Stimulated activated naive B cell treated with anti-CD40 and anti-IgM and Interleukin-4, amounts not matched to agents 10 μg/mL and 1 μg/mL and 100 μg/mL, for 72 hours (primary cell): ENCODE data around the gene LDHD.

Source experiments
- ATAC-seq, 2 donors: fragments of 150-1000 bp; cut with Tn5 transposase; replicated peaks; 2 replicates each; pipeline ENCODE4 v1.10.0; 2021; ENCODE audit warnings: moderate library complexity in 1 of 2
- DNase-seq: peaks from one replicate; pipeline ENCODE4 v3.0.0; 2021
- H3K27ac Mint-ChIP-seq: one replicate; pipeline ENCODE4 v1.8.0; 2022; ENCODE audit warnings: mild to moderate bottlenecking, mixed read lengths
- H3K27me3 Mint-ChIP-seq, 2 donors: one replicate each; pipeline ENCODE4 v1.8.0; 2022; ENCODE audit warnings: mixed read lengths in 2 of 2
- H3K36me3 Mint-ChIP-seq, 2 donors: one replicate each; pipeline ENCODE4 v1.8.0; 2022; ENCODE audit warnings: mixed read lengths in 2 of 2, mild to moderate bottlenecking in 1 of 2
- H3K4me1 Mint-ChIP-seq, 2 donors: one replicate each; pipeline ENCODE4 v1.8.0; 2022; ENCODE audit warnings: mixed read lengths in 2 of 2, mild to moderate bottlenecking in 1 of 2
- H3K4me3 Mint-ChIP-seq, 2 donors: one replicate each; pipeline ENCODE4 v1.8.0; 2022; ENCODE audit warnings: mild to moderate bottlenecking in 2 of 2, mixed read lengths in 2 of 2, moderate library complexity in 1 of 2
- H3K9me3 Mint-ChIP-seq, 2 donors: one replicate each; pipeline ENCODE4 v1.8.0; 2022; ENCODE audit warnings: mixed read lengths in 2 of 2, mild to moderate bottlenecking in 1 of 2

The LDHD gene

DNA sequence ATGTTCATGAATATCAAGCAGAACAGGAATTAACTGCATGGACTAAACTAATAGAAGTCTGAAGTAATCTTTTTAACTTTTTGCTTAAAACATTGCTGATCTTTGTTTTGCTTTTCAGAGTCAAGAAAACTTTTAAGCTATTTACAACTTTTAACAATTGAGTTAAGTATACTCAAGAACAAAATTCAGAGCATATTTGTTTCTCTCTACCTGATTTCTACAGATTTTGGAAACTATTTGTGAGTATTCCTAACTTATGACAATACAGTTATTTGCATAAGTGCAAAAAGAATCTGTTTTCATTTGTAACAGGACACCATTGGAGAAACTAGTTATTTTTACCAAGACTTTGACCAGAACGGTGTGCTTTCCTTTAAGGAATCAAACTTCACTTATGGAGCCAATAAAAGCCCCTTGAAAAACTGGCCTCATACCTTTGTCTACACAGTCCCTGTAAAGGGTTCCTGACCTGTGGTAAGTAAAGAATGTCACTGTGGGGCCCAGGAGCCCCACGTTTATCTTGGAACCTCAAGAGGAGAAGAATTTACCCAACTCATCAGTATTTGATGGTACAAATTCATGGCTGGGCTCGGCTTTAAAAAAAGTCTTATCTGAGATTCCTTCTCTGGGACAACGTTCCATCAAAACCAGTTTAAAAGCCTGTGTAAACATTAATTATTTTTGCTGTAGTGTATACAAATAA lies 11.3 kb upstream of the LDHD start:
- H3K27me3 Mint-ChIP-seq, result peaks cover 12 to 16% of the 10 kb centered on the region in 2 donors

DNA sequence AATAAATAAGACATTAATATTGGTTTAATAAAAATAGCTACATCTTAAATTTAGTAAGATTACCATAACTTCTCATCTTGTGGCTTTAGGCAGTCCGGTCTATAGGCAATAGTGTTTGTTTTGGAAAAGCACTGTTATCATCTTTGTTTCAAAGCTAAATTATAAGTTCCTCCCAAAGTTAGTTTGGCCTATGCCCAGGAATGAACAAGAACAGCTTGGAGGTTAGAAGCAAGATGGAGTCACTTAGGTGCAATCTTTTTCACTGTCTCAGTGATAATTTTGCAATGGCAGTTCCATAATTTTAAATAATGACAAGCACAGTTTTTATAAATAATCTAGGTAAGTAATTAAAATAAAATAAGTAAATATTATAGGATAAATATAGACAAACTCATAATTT lies 6.0 kb upstream of the LDHD start:
- Mint-ChIP-seq H3K27me3 (peaks cover 0 to 4% of the 10 kb centered on the region in 2 donors), H3K4me1 (no peaks in the 10 kb centered on the region), H3K36me3 (peaks cover 2 to 13% of the 10 kb centered on the region in 2 donors), H3K27ac (no peak overlapping the region), H3K4me3 (no peak overlapping the region), H3K9me3 (peaks cover 5 to 10% of the 10 kb centered on the region in 2 donors)
- DNase-seq, result no peak
- ATAC-seq, result no peak

More for the DNA sequence above, 11.3 kb upstream of the LDHD start:
- Mint-ChIP-seq H3K4me1 (peaks cover 3 to 10% of the 10 kb centered on the region in 2 donors), H3K9me3 (peaks cover 0 to 4% of the 10 kb centered on the region in 2 donors), H3K36me3 (peaks cover 0 to 6% of the 10 kb centered on the region in 2 donors), H3K27ac (no peak overlapping the region), H3K4me3 (no peak overlapping the region)
- DNase-seq (no peak), ATAC-seq (no peak)

DNA sequence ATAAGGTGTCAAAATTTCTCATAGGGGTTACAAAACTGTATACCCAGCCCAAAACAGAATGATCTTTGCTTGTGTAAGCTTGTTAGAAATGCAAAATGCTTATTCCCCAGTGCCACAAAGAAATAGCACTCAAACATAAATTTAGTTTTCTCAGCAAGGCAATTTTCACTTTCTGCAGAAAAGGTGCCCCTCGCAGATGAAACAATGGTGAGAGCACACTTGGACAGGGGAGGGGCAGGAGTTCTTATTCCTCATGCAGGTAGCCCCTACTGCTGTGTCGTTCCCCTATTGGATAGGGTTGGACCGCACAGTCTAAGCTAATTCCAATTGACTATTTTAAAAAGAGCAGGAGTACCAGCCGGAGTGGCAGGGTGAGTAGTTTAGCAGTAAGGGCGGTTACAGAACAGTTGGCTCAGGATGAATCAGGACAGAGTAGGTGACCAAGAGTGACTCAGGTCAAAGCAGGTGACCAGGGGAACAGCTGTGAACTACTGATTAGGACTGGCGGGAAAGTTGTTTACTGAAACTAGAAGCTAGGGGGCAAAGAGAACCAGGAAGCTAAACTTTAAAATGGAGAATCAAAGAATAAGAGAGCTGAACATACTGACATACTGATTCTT lies 5.5 kb upstream of the LDHD start:
- no peak overlapping the region for H3K4me3 Mint-ChIP-seq
- H3K9me3 Mint-ChIP-seq, result peaks cover 5 to 6% of the 10 kb centered on the region in 2 donors
- H3K27me3 Mint-ChIP-seq, result peaks cover 4% of the 10 kb centered on the region in 2 donors
- ATAC-seq, result no peak
- H3K27ac Mint-ChIP-seq, result no peak overlapping the region
- H3K36me3 Mint-ChIP-seq, result peaks cover 2 to 8% of the 10 kb centered on the region in 2 donors
- DNase-seq, result no peak
- no peaks in the 10 kb centered on the region for H3K4me1 Mint-ChIP-seq

DNA sequence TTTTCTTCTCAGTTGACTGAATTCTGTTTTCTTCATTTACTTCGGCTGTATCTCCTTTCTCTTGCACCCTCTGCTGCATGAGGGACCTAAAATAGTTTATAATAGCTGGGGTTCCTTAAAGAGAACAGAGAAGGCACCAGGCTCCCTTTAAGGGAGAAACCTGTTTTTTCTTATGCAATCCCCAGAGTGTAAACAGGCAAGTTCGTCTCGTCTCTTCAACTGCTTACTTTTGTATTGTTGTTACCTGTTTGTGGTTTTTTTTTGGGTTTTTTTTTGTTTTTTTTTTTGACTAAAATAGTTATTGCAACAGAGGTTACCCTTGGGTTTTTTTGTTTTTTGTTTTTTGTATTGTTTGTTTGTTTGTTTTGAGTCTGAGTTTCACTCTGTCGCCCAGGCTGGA lies 3.7 kb upstream of the LDHD start:
- peaks cover 2 to 8% of the 10 kb centered on the region in 2 donors for H3K36me3 Mint-ChIP-seq
- peaks cover 7 to 14% of the 10 kb centered on the region in 2 donors for H3K27me3 Mint-ChIP-seq
- peaks cover 5 to 6% of the 10 kb centered on the region in 2 donors for H3K9me3 Mint-ChIP-seq
- H3K4me3 Mint-ChIP-seq, result no peak overlapping the region
- H3K4me1 Mint-ChIP-seq, result peaks cover 2 to 5% of the 10 kb centered on the region in 2 donors
- DNase-seq, result no peak
- no peak overlapping the region for H3K27ac Mint-ChIP-seq
- no peak for ATAC-seq

DNA sequence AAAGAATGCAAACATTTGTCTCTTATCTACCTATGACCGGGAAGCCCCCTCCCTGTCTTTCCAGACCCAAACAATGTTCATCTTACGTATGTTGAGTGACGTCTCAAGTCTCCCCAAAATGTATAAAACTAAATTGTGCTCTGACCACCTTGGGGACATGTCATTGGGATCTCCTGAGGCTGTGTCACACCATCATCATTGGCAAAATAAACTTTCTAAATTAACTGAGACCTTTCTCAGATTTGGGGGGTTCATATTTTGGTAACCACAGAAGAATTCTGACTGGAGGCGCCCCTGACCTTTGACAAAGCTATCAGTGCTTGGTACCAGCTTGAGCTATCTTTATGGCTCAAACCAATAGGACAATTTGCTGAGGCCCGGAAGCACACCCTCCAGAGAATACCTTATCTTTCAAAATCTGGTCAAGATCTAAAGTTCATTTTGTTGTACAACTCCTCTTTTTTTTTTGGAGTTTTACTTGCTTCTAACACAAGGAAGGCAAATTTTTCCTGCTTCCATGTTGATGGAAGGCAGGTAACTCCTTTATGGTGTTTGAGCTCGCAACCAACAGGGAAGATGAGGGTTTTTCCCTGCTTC lies 2.5 kb upstream of the LDHD start:
- ATAC-seq (no peak), DNase-seq (no peak)
- peaks cover 5 to 6% of the 10 kb centered on the region in 2 donors for H3K9me3 Mint-ChIP-seq
- no peak overlapping the region for H3K4me3 Mint-ChIP-seq
- H3K27me3 Mint-ChIP-seq, result peaks cover 7 to 14% of the 10 kb centered on the region in 2 donors
- peaks cover 2 to 5% of the 10 kb centered on the region in 2 donors for H3K4me1 Mint-ChIP-seq
- no peak overlapping the region for H3K27ac Mint-ChIP-seq
- H3K36me3 Mint-ChIP-seq, result peaks cover 2 to 8% of the 10 kb centered on the region in 2 donors

DNA sequence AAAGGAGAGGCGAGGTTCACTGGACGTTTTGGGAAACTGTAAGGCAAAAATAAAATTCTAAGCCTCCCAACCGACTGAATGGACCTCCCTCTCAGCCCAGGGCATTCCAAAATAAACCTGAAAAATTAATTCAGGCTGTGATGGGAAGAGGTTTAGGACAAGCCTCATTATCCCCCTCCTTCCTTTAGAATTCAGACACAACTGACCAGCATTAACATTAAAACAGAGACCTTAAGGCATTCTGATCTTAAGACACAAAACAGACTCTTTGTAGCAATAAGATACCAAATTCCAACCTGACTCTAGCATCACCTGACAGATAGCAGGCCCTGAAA lies 298 bp upstream of the LDHD start:
- H3K4me1 Mint-ChIP-seq, result peaks cover 5 to 14% of the 10 kb centered on the region in 2 donors
- peaks cover under 1 to 2% of the 10 kb centered on the region in 2 donors for H3K9me3 Mint-ChIP-seq
- no peak overlapping the region for H3K27ac Mint-ChIP-seq
- DNase-seq (no peak), ATAC-seq (no peak)
- H3K27me3 Mint-ChIP-seq, result peaks cover 20 to 35% of the 10 kb centered on the region in 2 donors
- H3K4me3 Mint-ChIP-seq, result no peak overlapping the region
- H3K36me3 Mint-ChIP-seq, result peaks cover 0 to 3% of the 10 kb centered on the region in 2 donors

DNA sequence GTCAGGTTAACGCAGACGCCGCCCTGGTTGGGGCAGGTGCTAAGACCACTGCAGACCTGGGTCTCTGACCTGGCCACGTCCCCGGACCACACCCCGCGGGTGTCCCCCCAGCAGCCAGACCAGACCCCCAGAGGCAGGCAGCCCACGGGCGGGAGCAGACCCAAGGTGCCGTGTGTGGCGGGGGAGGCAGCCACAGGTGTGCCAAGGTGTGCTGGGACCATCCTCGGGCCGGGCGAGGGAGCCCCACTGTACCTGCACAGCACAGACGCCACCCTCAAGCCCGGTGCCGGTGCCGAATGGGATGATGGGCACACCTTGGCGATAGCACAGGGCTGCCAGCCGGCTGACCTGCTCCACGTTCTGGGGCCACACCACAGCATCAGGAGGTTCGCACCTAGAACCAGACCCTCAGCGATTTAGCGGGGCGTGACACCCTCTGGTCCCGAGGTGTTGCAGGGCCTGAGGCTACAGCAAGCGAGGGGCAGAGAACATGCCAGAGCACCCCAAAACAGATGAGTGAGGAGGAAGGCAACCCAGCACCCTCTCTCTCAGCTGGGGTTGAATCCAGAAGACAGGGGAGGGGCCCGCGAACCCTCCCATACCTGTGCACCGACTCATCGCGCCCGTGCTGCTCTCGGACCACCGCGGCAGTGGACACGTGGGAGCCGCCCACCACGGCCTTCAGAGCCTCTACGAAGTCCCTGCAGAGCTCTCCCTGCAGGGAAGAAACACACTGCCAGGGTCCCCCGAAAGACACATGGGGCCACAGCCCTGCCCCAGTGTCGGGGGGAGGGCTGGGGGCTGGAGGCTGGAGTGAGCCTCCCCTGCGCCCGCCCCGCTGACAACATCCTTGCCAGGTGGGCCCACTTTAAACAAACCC lies 1.4 kb downstream of the LDHD start:
- peaks cover 37 to 52% of the 10 kb centered on the region in 2 donors for H3K27me3 Mint-ChIP-seq
- no peak overlapping the region for H3K27ac Mint-ChIP-seq
- DNase-seq (no peak), ATAC-seq (no peak)
- H3K4me1 Mint-ChIP-seq, result peaks cover 18 to 31% of the 10 kb centered on the region in 2 donors
- no peaks in the 10 kb centered on the region for H3K9me3 Mint-ChIP-seq
- H3K4me3 Mint-ChIP-seq, result no peak overlapping the region
- no peaks in the 10 kb centered on the region for H3K36me3 Mint-ChIP-seq

DNA sequence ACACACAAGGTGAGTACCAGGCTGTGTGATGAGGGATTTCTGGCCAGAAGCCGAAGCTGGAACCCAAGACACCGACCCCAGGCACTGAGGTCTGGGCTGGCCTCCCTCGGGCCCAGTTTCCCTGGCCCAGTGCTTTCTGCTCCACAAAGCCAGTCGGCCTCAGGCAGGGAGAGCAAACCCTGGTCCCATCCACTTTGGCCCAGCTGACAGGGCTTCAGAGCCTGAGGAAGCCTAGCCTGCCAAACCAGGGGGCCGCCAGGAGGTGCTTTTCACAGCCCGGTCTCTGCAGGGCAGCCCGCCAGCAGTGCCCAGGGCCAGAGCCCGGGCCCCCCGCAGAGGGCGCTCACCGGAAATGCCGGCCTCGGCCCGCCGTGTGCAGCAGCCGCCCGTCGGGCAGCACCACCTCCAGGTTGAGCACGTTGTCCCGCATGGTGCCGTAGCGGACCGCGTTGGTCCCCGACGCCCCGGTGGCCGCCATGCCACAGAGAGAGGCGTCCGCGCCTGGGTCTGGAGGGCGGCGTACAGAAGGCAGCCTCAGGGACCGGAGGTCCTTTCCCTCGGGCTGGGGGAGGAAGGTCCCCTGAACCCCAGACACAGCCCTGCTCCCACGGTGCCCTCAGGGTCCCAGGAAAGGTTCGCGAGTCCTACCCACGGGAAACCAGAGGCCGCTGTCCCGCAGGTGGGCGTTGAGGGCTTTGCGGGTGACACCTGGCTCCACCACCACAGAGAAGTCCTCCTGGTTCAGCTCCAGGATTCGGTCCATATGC lies 2.2 kb downstream of the LDHD start:
- Mint-ChIP-seq H3K9me3 (no peaks in the 10 kb centered on the region), H3K36me3 (no peaks in the 10 kb centered on the region), H3K4me1 (peaks cover 26 to 39% of the 10 kb centered on the region in 2 donors), H3K4me3 (no peak overlapping the region), H3K27ac (no peak overlapping the region), H3K27me3 (peaks cover 45 to 60% of the 10 kb centered on the region in 2 donors)
- no peak for ATAC-seq
- DNase-seq, result no peak

DNA sequence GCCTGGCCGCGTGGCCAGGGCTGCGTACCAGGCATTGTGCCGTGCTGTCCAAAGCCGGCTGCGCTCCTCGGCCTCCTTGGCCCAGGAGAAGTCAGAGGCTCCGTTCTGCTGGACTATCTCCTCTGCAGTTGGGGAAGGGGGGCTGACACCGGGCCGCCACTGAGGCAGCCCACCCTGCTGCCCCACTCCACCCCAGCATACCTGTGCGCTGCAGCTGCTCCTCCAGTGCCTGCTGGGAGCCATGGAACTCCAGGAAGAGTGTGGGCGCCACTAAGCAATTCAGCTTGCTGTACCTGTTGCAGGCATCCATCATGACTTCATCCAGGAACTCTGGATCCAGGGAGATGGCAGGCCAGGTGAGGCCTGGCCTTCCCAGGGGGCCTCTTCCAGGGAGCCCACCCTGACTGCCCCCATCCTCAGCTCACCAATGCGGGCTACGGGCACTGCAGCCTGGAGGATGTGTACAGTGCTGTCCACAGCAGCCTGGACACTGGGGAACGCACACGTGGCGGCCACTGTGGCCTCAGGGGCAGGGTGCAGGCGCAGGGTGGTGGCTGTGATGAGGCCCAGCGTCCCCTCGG lies 2.9 kb downstream of the LDHD start:
- DNase-seq (no peak), ATAC-seq (no peak)
- Mint-ChIP-seq H3K4me1 (peaks cover 33 to 46% of the 10 kb centered on the region in 2 donors), H3K36me3 (no peaks in the 10 kb centered on the region), H3K27ac (no peak overlapping the region), H3K4me3 (no peak overlapping the region), H3K27me3 (peaks cover 49 to 68% of the 10 kb centered on the region in 2 donors), H3K9me3 (no peaks in the 10 kb centered on the region)

DNA sequence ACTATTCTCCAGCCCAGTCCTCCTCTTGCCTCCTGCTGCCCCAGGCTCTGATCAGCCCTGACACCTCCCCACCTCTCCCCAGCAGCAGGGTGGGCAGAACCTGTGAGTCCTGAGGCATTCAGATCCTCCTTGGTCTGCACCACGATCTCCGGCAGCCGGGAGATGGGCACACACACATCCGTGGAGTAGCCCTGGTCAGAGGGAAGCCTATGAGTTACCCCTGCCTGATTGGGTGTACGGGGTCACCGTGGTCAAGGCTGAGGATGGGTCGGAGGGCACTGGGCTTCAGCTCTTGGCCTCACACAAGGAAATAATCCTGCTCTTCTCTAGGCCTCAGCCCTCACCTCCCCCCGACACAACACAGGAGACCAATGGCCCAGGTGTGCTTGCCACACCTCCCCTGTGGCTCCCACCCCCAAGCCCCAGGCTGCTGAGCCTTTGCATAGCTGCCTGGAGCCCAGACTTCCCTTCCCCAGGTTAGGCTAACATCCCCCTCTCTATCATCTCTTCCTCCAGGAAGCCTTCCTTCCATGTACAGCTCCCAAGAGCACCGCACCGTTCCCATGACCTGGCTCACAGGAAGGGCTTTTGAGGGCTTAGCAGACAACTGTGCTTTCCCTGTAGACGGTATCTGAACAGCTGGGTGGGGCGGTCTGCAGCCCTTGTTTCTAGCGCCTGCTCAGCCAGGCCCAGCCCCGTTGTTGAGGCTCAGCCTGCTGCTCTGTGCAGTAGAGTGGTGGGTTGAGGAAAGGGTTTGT lies 3.7 kb downstream of the LDHD start:
- H3K9me3 Mint-ChIP-seq, result no peaks in the 10 kb centered on the region
- ATAC-seq (no peak), DNase-seq (no peak)
- H3K27me3 Mint-ChIP-seq, result peaks cover 55 to 75% of the 10 kb centered on the region in 2 donors
- H3K36me3 Mint-ChIP-seq, result no peaks in the 10 kb centered on the region
- H3K4me1 Mint-ChIP-seq, result peaks cover 35 to 53% of the 10 kb centered on the region in 2 donors
- peak overlapping the region; percentile 56 for H3K27ac Mint-ChIP-seq
- no peak overlapping the region for H3K4me3 Mint-ChIP-seq

DNA sequence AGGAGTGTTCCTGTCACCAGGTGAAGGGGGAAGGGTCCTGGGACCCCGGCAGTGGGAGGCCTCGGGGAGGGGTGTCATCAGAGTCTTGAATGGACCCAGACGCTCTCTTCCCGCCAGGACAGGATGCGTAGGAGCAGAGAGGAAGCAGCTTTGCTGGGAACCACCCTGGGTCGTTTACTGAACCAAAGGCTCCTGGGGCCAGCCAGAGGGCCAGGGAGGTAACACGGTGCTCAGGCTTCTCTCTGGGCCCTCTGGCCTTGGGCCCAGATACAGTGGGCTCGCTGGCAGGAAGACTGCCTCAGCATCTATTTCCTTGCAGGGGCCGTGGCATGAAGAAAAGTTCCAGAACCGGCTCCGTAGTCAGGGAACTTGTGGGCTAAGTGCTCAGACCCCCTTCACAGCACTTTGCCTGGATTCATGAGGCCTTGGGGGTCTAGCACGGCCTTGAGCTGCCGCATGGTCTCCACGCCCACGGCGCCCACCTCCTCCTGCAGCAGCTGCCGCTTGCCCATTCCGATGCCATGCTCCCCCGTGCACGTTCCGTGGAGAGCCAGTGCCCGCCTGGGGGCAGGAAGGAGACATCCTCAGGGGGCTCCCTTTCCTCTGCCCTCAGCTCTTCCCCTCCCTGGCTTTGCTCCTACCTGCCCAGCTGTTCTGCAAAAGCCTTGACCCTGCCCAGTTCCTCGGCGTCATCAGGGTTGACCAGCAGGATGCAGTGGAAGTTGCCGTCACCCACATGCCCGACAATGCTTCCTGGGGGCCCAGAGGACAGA lies 4.4 kb downstream of the LDHD start:
- no peak for ATAC-seq
- H3K27me3 Mint-ChIP-seq, result peaks cover 60 to 77% of the 10 kb centered on the region in 2 donors
- peaks cover 35 to 53% of the 10 kb centered on the region in 2 donors for H3K4me1 Mint-ChIP-seq
- H3K9me3 Mint-ChIP-seq, result no peaks in the 10 kb centered on the region
- no peak overlapping the region for H3K4me3 Mint-ChIP-seq
- no peaks in the 10 kb centered on the region for H3K36me3 Mint-ChIP-seq
- H3K27ac Mint-ChIP-seq, result peak overlapping the region; percentile 2
- DNase-seq, result no peak

DNA sequence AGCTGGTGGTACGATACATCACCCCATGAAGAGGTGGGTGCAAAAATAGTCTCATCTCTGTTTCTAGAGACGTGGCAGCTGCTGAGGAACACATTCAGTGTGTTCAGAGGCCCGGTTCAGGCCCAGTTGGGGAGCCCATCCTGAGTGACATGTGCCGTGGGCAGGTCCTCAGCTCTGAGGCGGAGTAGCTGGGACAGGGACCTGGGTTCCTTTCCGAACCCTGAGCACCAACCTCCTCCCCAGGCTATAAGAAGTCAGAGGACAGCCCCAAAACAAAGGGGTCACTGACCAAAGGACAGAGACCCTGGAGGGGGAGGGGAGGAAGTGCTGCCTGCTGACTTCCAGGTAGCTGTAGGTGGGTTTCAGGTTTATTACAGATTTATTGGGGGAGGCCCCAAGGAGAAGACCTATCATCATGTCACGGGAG lies 5.1 kb downstream of the LDHD start:
- Mint-ChIP-seq H3K4me1 (peaks cover 35 to 51% of the 10 kb centered on the region in 2 donors), H3K27me3 (peaks cover 64 to 77% of the 10 kb centered on the region in 2 donors), H3K9me3 (no peaks in the 10 kb centered on the region), H3K4me3 (no peak overlapping the region), H3K27ac (peak overlapping the region; percentile 25), H3K36me3 (no peaks in the 10 kb centered on the region)
- ATAC-seq (peak in 1 of 2 donors; percentile 44), DNase-seq (no peak)
